Smooth muscle cell (in vitro differentiated cells): ENCODE measurements around the gene CD79A. TPM values are rescaled to one million over a fixed set of nuclear protein-coding genes. Genes with fewer than 3 reads are reported as not detected.

Experiments
- DNase-seq: peaks from one replicate; lab custom pipeline; 2025; ENCODE audit not compliant: unreplicated experiment; lab: John Stamatoyannopoulos, UW
- H2AFZ ChIP-seq: fragments of 200-600 bp; sonication (generic); 2 replicates; pipeline ENCODE4 v1.6.0; 2016; ENCODE audit warnings: antibody characterized with exemption, low read depth, mild to moderate bottlenecking
- H3F3A ChIP-seq: fragments of 200-600 bp; sonication (generic); 2 replicates; pipeline ENCODE4 v1.6.0; 2017; ENCODE audit warnings: antibody characterized with exemption, low read depth
- H3K27ac ChIP-seq: fragments of 200-600 bp; sonication (generic); 2 replicates; pipeline ENCODE4 v1.5.1; 2016; ENCODE audit warnings: low read depth, mild to moderate bottlenecking
- H3K27me3 ChIP-seq: fragments of 200-600 bp; sonication (generic); 2 replicates; pipeline ENCODE4 v1.6.1; 2016; ENCODE audit warnings: low read depth, mild to moderate bottlenecking
- H3K36me3 ChIP-seq: fragments of 200-600 bp; sonication (generic); 2 replicates; pipeline ENCODE4 v1.5.1; 2016; ENCODE audit warnings: low read depth
- H3K4me1 ChIP-seq: fragments of 200-600 bp; sonication (generic); 2 replicates; pipeline ENCODE4 v1.5.1; 2016; ENCODE audit warnings: low read depth
- H3K4me2 ChIP-seq: fragments of 200-600 bp; sonication (generic); 2 replicates; pipeline ENCODE4 v1.6.0; 2016; ENCODE audit warnings: mild to moderate bottlenecking
- H3K4me3 ChIP-seq: fragments of 200-600 bp; sonication (generic); 2 replicates; pipeline ENCODE4 v1.5.1; 2016; ENCODE audit warnings: mild to moderate bottlenecking
- H3K79me2 ChIP-seq: fragments of 200-600 bp; sonication (generic); 2 replicates; pipeline ENCODE4 v1.6.0; 2016; ENCODE audit warnings: low read depth, mild to moderate bottlenecking
- H3K9ac ChIP-seq: fragments of 200-600 bp; sonication (generic); 2 replicates; pipeline ENCODE4 v1.6.0; 2016; ENCODE audit warnings: low read depth
- H3K9me3 ChIP-seq: fragments of 200-600 bp; sonication (generic); replicated peaks from 2 replicates; pipeline ENCODE4 v1.5.1; 2016; ENCODE audit warnings: low read depth
- H4K20me1 ChIP-seq: fragments of 200-600 bp; sonication (generic); 2 replicates; pipeline ENCODE4 v1.6.0; 2016; ENCODE audit warnings: low read depth
- CTCF ChIP-seq: fragments of 200-600 bp; sonication (generic); IDR thresholded peaks from 2 replicates; pipeline ENCODE4 v1.5.1; 2017; ENCODE audit warnings: borderline replicate concordance, mild to moderate bottlenecking, antibody characterized with exemption; ENCODE audit not compliant: insufficient read depth, poor library complexity, severe bottlenecking
- WGBS: methylation state at CpG from one replicate; pipeline ENCODE4 v1.1.7; 2016; ENCODE audit warnings: low lambda C conversion rate; 5-methylcytosine and 5-hydroxymethylcytosine counted together
- polyA plus RNA-seq: library from polyadenylated mRNA; unstranded; fragments of >200 nt; fragmentation: Nextera tagmentation; extraction: Ambion mirVana; gene quantifications from 2 replicates; pipeline ENCODE4 v1.2.1, GENCODE V29; 2016
- total RNA-seq: library from RNA; depleted of rRNA; stranded (reverse); fragments of >200 nt; gene quantifications from 2 replicates; pipeline ENCODE4 v1.2.3, GENCODE V29; 2014

The CD79A gene
- total and polyA plus RNA-seq, 2 experiments from 2014 or later, result 0.41 TPM; not detected in 1

- Histone ChIP-seq H3K4me3 (no peak overlapping the region), H3K4me2 (no peak overlapping the region), H3K79me2 (no peaks in the 10 kb centered on the region), H2AFZ (no peak overlapping the region), H3K9me3 (no peaks in the 10 kb centered on the region), H3K27ac (no peak overlapping the region), H3F3A (no peaks in the 10 kb centered on the region), H4K20me1 (peaks cover 15% of the 10 kb centered on the region), H3K9ac (no peak overlapping the region), H3K4me1 (no peaks in the 10 kb centered on the region), H3K36me3 (no peaks in the 10 kb centered on the region), H3K27me3 (no peaks in the 10 kb centered on the region)
- TF ChIP-seq CTCF, result no peak
- DNase-seq, result no peak
- 96% methylated on average over 18 of the region's 19 CpGs for WGBS
These were observed 26.3 kb downstream of the CD79A start for GRCh38 chr19:41903193-41903953.

GRCh38 chr19:41904118-41904870, 27.2 kb downstream of the CD79A start:
- 97% methylated on average over 30 of the region's 30 CpGs for whole genome bisulfite sequencing
- H4K20me1 ChIP-seq, result peaks cover 19% of the 10 kb centered on the region
- no peaks in the 10 kb centered on the region for H3K79me2 ChIP-seq
- no peaks in the 10 kb centered on the region for H3K4me1 ChIP-seq
- H3K27ac ChIP-seq, result no peak overlapping the region
- no peak overlapping the region for H3K4me2 ChIP-seq
- H3K27me3 ChIP-seq, result no peaks in the 10 kb centered on the region
- DNase-seq, result no peak
- no peaks in the 10 kb centered on the region for H3F3A ChIP-seq
- no peak overlapping the region for H2AFZ ChIP-seq
- no peaks in the 10 kb centered on the region for H3K36me3 ChIP-seq
- no peak for TF ChIP-seq CTCF
- no peak overlapping the region for H3K9ac ChIP-seq
- H3K4me3 ChIP-seq, result no peak overlapping the region
- no peaks in the 10 kb centered on the region for H3K9me3 ChIP-seq

GRCh38 chr19:41905273-41906002, 28.4 kb downstream of the CD79A start:
- Histone ChIP-seq H2AFZ (no peak overlapping the region), H3K4me3 (no peak overlapping the region), H3K79me2 (no peaks in the 10 kb centered on the region), H3K9ac (no peak overlapping the region), H3K27ac (no peak overlapping the region), H3K4me2 (no peak overlapping the region), H3K4me1 (no peaks in the 10 kb centered on the region), H3K36me3 (no peaks in the 10 kb centered on the region), H3K27me3 (peaks cover under 1% of the 10 kb centered on the region), H3F3A (no peaks in the 10 kb centered on the region), H3K9me3 (no peaks in the 10 kb centered on the region), H4K20me1 (peaks cover 27% of the 10 kb centered on the region)
- TF ChIP-seq CTCF, result no peak
- DNase-seq, result no peak
- 95% methylated on average over 24 of the region's 24 CpGs for WGBS
